Natural killer cell (primary cell): ENCODE results near the gene SPDYE3. TPM values are rescaled to one million over a fixed set of nuclear protein-coding genes. Genes with fewer than 3 reads are reported as not detected.
A peak's percentile ranks its signal among the peaks of the same experiment; 100 is the strongest.
"Not testable (repeated sequence)": the region's sequence is repeated elsewhere in the genome, so short reads cannot be mapped to it uniquely, and the experiment has no call there.

ENCODE experiments used
- ATAC-seq, 3 donors: fragments of 150-1000 bp in 2 of 3; fragments of 200-7000 bp in 1 of 3; cut with Tn5 transposase; 1 replicate in 1 of 3; 2 replicates in 2 of 3; pipeline ENCODE4 v1.10.0; 2021; ENCODE audit warnings: mild to moderate bottlenecking in 2 of 3, moderate library complexity in 2 of 3
- DNase-seq, 2 donors: peaks; one replicate each; pipeline versions ENCODE4 v3.0.0 to v3.0.0-alpha.2; 2013 to 2021; ENCODE audit warnings: mixed read lengths in 1 of 2
- H3K27ac ChIP-seq: one replicate; pipeline ENCODE4 v1.5.1; 2013; ENCODE audit warnings: mild to moderate bottlenecking, low read length
- H3K27me3 ChIP-seq: one replicate; pipeline ENCODE4 v1.6.1; 2013; ENCODE audit warnings: low read length; ENCODE audit not compliant: control insufficient read depth, insufficient read depth
- H3K36me3 ChIP-seq: one replicate; pipeline ENCODE4 v1.6.1; 2013; ENCODE audit warnings: low read length; ENCODE audit not compliant: control insufficient read depth, insufficient read depth
- H3K4me1 ChIP-seq: one replicate; pipeline ENCODE4 v1.6.1; 2013; ENCODE audit warnings: low read length; ENCODE audit not compliant: control insufficient read depth, insufficient read depth
- H3K4me3 ChIP-seq: one replicate; pipeline ENCODE4 v1.5.1; 2013; ENCODE audit warnings: low read length
- H3K9me3 ChIP-seq: one replicate; pipeline ENCODE4 v1.6.1; 2013; ENCODE audit warnings: low read length; ENCODE audit not compliant: control insufficient read depth, insufficient read depth
- H3K27ac Mint-ChIP-seq, 2 donors: one replicate each; pipeline ENCODE4 v1.8.0; 2022; ENCODE audit warnings: mild to moderate bottlenecking in 2 of 2, mixed read lengths in 2 of 2, moderate library complexity in 1 of 2
- H3K27me3 Mint-ChIP-seq, 2 donors: one replicate each; pipeline ENCODE4 v1.8.0; 2022; ENCODE audit warnings: low read depth in 2 of 2, mixed read lengths in 2 of 2
- H3K36me3 Mint-ChIP-seq: one replicate; pipeline ENCODE4 v1.8.0; 2022; ENCODE audit warnings: mixed read lengths
- H3K4me1 Mint-ChIP-seq, 2 donors: one replicate each; pipeline ENCODE4 v1.8.0; 2022; ENCODE audit warnings: mixed read lengths in 2 of 2
- H3K4me3 Mint-ChIP-seq: one replicate; pipeline ENCODE4 v1.8.0; 2022; ENCODE audit warnings: mild to moderate bottlenecking, moderate library complexity, mixed read lengths
- H3K9me3 Mint-ChIP-seq, 2 donors: one replicate each; pipeline ENCODE4 v1.8.0; 2022; ENCODE audit warnings: mixed read lengths in 2 of 2
- WGBS: methylation state at CpG from one replicate; pipeline ENCODE4 v1.1.7; 2013; ENCODE audit warnings: missing lambda C conversion rate; ENCODE audit not compliant: insufficient coverage; 5-methylcytosine and 5-hydroxymethylcytosine counted together
- intact Hi-C: fragments of 100-400 bp; cut with micrococcal nuclease; formaldehyde crosslinking; loops from one replicate; pipeline ENCODE4 v1.14.2; 2022
- total RNA-seq, 4 donors: library from RNA; stranded (reverse); fragments of 120-200 nt in 1 of 4; gene quantifications; one replicate each; pipeline versions ENCODE4 v1.2.3 to v1.2.4, GENCODE V29; 2013 to 2022
- TF ChIP-seq, protein P1 (sequence below): fragments of 200-600 bp; IDR thresholded peaks from one replicate; pipeline ENCODE4 v1.8.0; 2022; ENCODE audit warnings: antibody characterized with exemption

SPDYE3 gene
- total RNA-seq, 3 donors from 2014 or later (not counting 1 experiment from before 2014, with no cell fraction given): not detected

DNA sequence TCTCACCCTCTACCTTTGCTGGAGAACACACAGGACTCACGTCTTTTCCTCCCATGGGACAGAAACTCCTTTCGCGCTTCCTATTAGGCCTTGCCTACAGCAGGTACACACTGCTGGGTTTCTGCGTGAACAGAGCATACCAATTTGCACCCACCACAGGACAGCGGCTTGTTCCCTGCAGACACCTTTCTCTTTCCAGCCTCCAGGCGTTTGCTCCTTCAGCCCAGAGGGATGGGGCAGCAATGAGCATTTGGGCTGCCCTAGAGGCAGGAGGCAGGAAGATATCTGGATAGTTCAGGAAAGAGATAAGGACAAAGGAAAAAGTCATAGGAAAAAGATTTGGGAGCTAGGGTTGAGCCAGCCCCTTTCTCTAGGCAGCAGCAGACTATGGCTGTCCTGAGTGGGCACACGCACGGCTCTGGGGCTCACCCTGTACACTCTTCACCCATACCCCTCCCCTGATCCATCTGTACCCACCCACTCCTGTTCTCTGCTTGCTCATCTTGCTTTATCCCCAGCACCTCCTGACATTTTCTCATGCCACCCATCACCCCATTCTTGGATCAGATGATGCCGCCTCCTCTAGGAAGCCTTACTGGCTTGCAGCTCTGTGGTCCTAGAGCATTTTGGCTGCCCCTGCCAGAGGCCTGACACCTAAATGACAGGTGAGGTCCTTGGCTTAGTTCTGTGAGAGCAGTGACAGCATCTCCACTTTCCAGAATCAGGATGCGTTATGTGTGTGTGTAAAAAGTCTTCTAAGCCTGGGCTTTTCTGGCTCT lies 40.7 kb upstream of the SPDYE3 start:
- H3K4me3 Mint-ChIP-seq: no peak overlapping the region
- ATAC-seq (no peak), DNase-seq (no peak)
- no peaks in the 10 kb centered on the region for H3K27me3 ChIP-seq
- H3K9me3 Mint-ChIP-seq: no peaks in the 10 kb centered on the region
- no peaks in the 10 kb centered on the region for H3K36me3 Mint-ChIP-seq
- H3K27me3 Mint-ChIP-seq: no peaks in the 10 kb centered on the region
- TF ChIP-seq, protein P1, sequence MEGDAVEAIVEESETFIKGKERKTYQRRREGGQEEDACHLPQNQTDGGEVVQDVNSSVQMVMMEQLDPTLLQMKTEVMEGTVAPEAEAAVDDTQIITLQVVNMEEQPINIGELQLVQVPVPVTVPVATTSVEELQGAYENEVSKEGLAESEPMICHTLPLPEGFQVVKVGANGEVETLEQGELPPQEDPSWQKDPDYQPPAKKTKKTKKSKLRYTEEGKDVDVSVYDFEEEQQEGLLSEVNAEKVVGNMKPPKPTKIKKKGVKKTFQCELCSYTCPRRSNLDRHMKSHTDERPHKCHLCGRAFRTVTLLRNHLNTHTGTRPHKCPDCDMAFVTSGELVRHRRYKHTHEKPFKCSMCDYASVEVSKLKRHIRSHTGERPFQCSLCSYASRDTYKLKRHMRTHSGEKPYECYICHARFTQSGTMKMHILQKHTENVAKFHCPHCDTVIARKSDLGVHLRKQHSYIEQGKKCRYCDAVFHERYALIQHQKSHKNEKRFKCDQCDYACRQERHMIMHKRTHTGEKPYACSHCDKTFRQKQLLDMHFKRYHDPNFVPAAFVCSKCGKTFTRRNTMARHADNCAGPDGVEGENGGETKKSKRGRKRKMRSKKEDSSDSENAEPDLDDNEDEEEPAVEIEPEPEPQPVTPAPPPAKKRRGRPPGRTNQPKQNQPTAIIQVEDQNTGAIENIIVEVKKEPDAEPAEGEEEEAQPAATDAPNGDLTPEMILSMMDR: no peak
- H3K4me3 ChIP-seq: no peak overlapping the region
- no peak overlapping the region for H3K27ac ChIP-seq
- peaks cover 7 to 27% of the 10 kb centered on the region in 2 donors for H3K4me1 Mint-ChIP-seq
- peaks cover 10% of the 10 kb centered on the region for H3K4me1 ChIP-seq
- 92% methylated on average over 10 of the region's 10 CpGs for WGBS
- intact Hi-C loops: no loop called here
- H3K36me3 ChIP-seq: no peaks in the 10 kb centered on the region
- H3K27ac Mint-ChIP-seq: peak overlapping the region in 1 of 2 donors; percentile 25
- H3K9me3 ChIP-seq: no peaks in the 10 kb centered on the region

DNA sequence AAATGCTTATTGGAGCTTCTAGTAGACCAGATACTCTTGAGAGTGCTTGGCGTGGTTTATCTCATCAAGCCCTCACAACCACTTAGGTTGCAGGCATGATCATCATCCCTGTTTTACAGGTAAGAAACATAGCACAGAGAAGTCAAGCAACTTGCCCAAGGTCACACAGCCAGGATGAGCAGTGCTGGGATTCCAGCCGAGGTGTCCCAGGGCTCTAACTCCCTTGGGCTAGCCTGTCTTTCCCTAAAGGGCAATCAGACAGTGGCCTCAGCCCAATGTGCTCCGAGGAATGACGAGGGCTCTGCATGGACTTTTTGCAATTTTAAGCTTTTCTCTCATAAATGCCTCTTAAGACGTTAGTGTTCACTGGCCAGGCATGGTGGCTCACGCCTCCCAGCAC lies 39.9 kb upstream of the SPDYE3 start:
- Mint-ChIP-seq H3K9me3 (no peaks in the 10 kb centered on the region), H3K27me3 (no peaks in the 10 kb centered on the region), H3K36me3 (no peaks in the 10 kb centered on the region), H3K27ac (no peak overlapping the region), H3K4me1 (peaks cover 7 to 26% of the 10 kb centered on the region in 2 donors), H3K4me3 (no peak overlapping the region)
- no peak for DNase-seq
- no peaks in the 10 kb centered on the region for H3K27me3 ChIP-seq
- WGBS: 98% methylated on average over 6 of the region's 6 CpGs
- intact Hi-C loops: no loop called here
- H3K27ac ChIP-seq: no peak overlapping the region
- H3K9me3 ChIP-seq: no peaks in the 10 kb centered on the region
- H3K36me3 ChIP-seq: no peaks in the 10 kb centered on the region
- no peak for ATAC-seq
- H3K4me3 ChIP-seq: no peak overlapping the region
- peaks cover 14% of the 10 kb centered on the region for H3K4me1 ChIP-seq
- TF ChIP-seq, protein P1: no peak

DNA sequence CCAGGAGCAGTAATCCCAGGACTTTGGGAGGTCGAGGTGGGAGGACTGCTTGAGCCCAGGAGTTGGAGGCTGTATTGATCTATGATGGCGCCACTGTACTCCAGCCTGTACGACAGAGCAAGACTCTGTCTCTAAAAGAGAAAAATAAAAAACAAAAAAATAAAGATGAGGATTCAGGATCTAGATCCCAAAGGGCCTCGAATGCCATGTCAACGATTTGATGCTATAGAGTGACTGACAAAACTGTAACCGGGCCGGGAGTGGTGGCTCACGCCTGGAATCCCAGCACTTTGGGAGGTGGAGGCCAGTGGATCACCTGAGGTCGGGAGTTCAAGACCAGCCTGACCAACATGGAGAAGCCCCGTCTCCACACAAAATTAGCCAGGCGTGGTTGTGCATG lies 38.6 kb upstream of the SPDYE3 start:
- H3K4me3 Mint-ChIP-seq, H3K27me3 Mint-ChIP-seq, H3K36me3 Mint-ChIP-seq, H3K27ac Mint-ChIP-seq, DNase-seq, H3K9me3 Mint-ChIP-seq, H3K36me3 ChIP-seq, H3K4me3 ChIP-seq, H3K27ac ChIP-seq, H3K9me3 ChIP-seq, H3K27me3 ChIP-seq, intact Hi-C loops, ATAC-seq: not testable (repeated sequence)
- H3K4me1 ChIP-seq: peaks cover 16% of the 10 kb centered on the region
- 96% methylated on average over 9 of the region's 11 CpGs for WGBS
- H3K4me1 Mint-ChIP-seq: peaks cover 7 to 26% of the 10 kb centered on the region in 2 donors

DNA sequence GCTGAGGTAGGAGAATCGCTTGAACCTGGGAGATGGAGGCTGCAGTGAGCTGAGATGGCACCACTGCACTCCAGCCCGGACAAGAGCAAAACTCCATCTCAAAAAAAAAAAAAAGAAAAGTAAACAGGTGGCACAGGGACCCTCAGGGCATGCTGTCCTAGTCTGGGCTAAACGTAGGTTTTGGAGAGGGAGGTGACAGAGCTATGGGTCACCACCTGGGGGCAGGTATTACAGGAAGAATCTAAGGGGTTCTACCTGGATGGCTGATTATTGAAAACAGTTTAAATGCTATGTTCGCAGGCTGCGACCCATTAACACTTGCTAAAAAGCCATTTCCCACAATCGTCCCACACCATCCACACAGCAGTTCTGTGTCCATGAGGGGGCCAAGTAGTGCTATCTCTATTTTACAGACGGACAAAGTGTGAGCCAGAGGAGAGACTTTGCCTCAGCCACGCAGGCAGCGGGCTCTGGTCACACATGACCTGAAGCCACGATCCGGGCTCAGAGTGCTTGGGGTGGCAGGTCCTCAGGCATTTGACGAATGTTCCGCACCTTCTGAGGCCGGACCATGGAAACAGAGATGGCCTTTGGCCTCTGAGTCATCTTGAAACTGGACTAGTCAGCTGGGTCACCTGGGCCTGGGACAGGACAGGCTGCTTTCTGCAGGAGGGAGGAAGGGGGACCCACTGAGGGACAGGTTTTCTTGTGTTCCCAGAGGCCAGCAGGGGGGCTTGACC lies 38.0 kb upstream of the SPDYE3 start:
- H3K27me3 ChIP-seq, H3K36me3 ChIP-seq: not testable (repeated sequence)

DNA sequence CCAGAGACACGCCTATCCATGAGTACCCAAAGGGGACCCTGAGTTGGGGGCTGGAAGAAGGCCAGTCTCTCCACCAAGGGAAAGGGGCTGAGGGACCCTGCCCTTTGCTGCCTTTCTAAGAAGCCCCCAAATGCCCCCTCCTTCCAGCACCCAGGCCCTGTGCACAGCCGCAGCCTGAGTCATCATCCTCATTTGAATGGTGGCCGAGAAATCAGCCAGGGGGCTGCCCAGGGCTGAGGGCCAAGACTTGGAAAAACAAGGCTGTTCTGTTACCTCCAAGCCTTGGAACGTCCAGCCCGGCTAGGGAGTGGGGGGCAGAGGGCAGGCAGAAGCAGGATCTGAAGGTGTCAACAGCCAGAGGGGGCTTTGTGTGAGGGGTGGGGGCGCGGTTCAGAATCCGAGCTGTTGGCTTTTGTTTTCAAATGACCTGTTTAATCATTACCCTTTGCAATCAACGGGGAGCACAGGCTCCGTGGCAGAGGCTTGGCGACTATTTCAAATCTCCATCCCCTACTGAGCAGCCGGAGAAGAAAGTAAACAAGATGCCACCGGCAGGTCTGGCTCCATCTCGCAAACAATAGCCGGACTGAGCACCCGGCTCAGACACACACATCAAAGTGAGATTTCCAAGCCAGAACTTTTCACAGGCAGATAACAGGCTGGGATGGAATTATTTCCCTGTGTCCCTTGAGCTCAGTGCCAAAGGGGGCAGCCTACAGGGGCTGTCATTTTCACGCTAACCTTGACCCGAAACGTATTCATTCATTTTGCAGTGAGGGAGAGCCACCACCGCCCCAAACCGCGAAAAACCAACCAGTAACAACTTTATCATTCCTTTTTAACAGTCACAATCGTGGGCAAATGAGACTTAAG lies 37.2 kb upstream of the SPDYE3 start:
- H3K27me3 Mint-ChIP-seq, DNase-seq, ATAC-seq, H3K9me3 ChIP-seq, H3K27me3 ChIP-seq, H3K27ac ChIP-seq, H3K9me3 Mint-ChIP-seq, H3K36me3 ChIP-seq, H3K4me3 ChIP-seq, H3K36me3 Mint-ChIP-seq: not testable (repeated sequence)
- Mint-ChIP-seq H3K4me3 (peak overlapping the region; percentile 86), H3K4me1 (peaks cover 7 to 26% of the 10 kb centered on the region in 2 donors), H3K27ac (peak overlapping the region; percentile 76 to 77)
- intact Hi-C loops: loop anchor here (5.0 kb wide), 1 partner anchor 137 kb away; no protein-coding TSS in a partner anchor
- 64% methylated on average over 15 of the region's 23 CpGs for WGBS
- H3K4me1 ChIP-seq: peaks cover 16% of the 10 kb centered on the region

More for the DNA sequence above, 38.0 kb upstream of the SPDYE3 start:
- not testable (repeated sequence) for H3K9me3 ChIP-seq, H3K4me3 Mint-ChIP-seq, H3K27me3 Mint-ChIP-seq, H3K36me3 Mint-ChIP-seq, ATAC-seq, H3K27ac ChIP-seq, H3K9me3 Mint-ChIP-seq, H3K27ac Mint-ChIP-seq, H3K4me3 ChIP-seq, DNase-seq
- peaks cover 16% of the 10 kb centered on the region for H3K4me1 ChIP-seq
- peaks cover 7 to 26% of the 10 kb centered on the region in 2 donors for H3K4me1 Mint-ChIP-seq
- intact Hi-C loops: loop anchor here (5.0 kb wide), 1 partner anchor 138 kb away; no protein-coding TSS in a partner anchor
- 91% methylated on average over 14 of the region's 14 CpGs for WGBS
